Natural killer cell (primary cell): ENCODE data around the gene ABHD15. TPM values are rescaled to one million over a fixed set of nuclear protein-coding genes. Genes with fewer than 3 reads are reported as not detected.
A peak's percentile ranks its signal among the peaks of the same experiment; 100 is the strongest.

Experiments
- ATAC-seq, 3 donors: fragments of 150-1000 bp in 2 of 3; fragments of 200-7000 bp in 1 of 3; cut with Tn5 transposase; 1 replicate in 1 of 3; 2 replicates in 2 of 3; pipeline ENCODE4 v1.10.0; 2021; ENCODE audit warnings: mild to moderate bottlenecking in 2 of 3, moderate library complexity in 2 of 3
- DNase-seq, 2 donors: peaks; one replicate each; pipeline versions ENCODE4 v3.0.0 to v3.0.0-alpha.2; 2013 to 2021; ENCODE audit warnings: mixed read lengths in 1 of 2
- H3K27ac ChIP-seq: one replicate; pipeline ENCODE4 v1.5.1; 2013; ENCODE audit warnings: mild to moderate bottlenecking, low read length
- H3K27me3 ChIP-seq: one replicate; pipeline ENCODE4 v1.6.1; 2013; ENCODE audit warnings: low read length; ENCODE audit not compliant: control insufficient read depth, insufficient read depth
- H3K36me3 ChIP-seq: one replicate; pipeline ENCODE4 v1.6.1; 2013; ENCODE audit warnings: low read length; ENCODE audit not compliant: control insufficient read depth, insufficient read depth
- H3K4me1 ChIP-seq: one replicate; pipeline ENCODE4 v1.6.1; 2013; ENCODE audit warnings: low read length; ENCODE audit not compliant: control insufficient read depth, insufficient read depth
- H3K4me3 ChIP-seq: one replicate; pipeline ENCODE4 v1.5.1; 2013; ENCODE audit warnings: low read length
- H3K9me3 ChIP-seq: one replicate; pipeline ENCODE4 v1.6.1; 2013; ENCODE audit warnings: low read length; ENCODE audit not compliant: control insufficient read depth, insufficient read depth
- H3K27ac Mint-ChIP-seq, 2 donors: one replicate each; pipeline ENCODE4 v1.8.0; 2022; ENCODE audit warnings: mild to moderate bottlenecking in 2 of 2, mixed read lengths in 2 of 2, moderate library complexity in 1 of 2
- H3K27me3 Mint-ChIP-seq, 2 donors: one replicate each; pipeline ENCODE4 v1.8.0; 2022; ENCODE audit warnings: low read depth in 2 of 2, mixed read lengths in 2 of 2
- H3K36me3 Mint-ChIP-seq: one replicate; pipeline ENCODE4 v1.8.0; 2022; ENCODE audit warnings: mixed read lengths
- H3K4me1 Mint-ChIP-seq, 2 donors: one replicate each; pipeline ENCODE4 v1.8.0; 2022; ENCODE audit warnings: mixed read lengths in 2 of 2
- H3K4me3 Mint-ChIP-seq: one replicate; pipeline ENCODE4 v1.8.0; 2022; ENCODE audit warnings: mild to moderate bottlenecking, moderate library complexity, mixed read lengths
- H3K9me3 Mint-ChIP-seq, 2 donors: one replicate each; pipeline ENCODE4 v1.8.0; 2022; ENCODE audit warnings: mixed read lengths in 2 of 2
- CTCF ChIP-seq: fragments of 200-600 bp; IDR thresholded peaks from one replicate; pipeline ENCODE4 v1.8.0; 2022; ENCODE audit warnings: antibody characterized with exemption
- WGBS: methylation state at CpG from one replicate; pipeline ENCODE4 v1.1.7; 2013; ENCODE audit warnings: missing lambda C conversion rate; ENCODE audit not compliant: insufficient coverage; 5-methylcytosine and 5-hydroxymethylcytosine counted together
- intact Hi-C: fragments of 100-400 bp; cut with micrococcal nuclease; formaldehyde crosslinking; loops from one replicate; pipeline ENCODE4 v1.14.2; 2022
- total RNA-seq, 4 donors: library from RNA; stranded (reverse); fragments of 120-200 nt in 1 of 4; gene quantifications; one replicate each; pipeline versions ENCODE4 v1.2.3 to v1.2.4, GENCODE V29; 2013 to 2022

ABHD15 gene
- total RNA-seq, 3 donors from 2014 or later (not counting 1 experiment from before 2014, with no cell fraction given): 31.7 to 33.8 (median 33.1) TPM

DNA sequence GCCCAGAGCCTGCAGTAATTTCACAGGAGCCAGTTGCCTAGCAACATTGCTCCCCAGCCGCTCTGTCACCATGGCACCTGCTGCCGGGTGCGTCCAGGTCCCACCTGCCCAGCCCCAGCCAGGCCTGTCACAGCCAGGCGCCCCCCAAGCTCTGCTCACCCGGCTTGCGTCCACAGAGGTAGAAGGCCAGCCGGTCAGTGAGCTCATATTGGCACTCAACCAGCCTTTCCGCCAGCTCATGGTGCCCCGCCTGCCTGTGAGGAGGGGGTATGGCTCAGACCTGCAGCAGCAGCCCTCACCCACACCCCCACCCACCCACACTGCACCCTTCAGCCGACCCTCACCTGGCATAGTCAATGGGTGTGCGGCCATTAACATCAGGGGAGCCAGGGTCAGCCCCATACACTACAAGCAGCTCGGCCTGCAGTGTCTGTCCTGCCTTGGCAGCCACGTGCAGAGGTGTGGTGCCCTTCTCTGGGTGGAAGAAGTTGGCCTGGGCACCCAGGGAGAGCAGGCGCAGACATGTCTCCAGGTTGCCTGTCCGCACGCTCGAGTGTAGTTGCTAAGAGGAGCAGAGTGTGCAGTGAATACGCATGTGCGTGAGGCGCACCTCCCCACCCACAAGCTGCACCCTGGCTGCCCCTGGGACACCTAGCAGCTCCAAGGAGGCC, 14.9 kb upstream of the ABHD15 start:
- Mint-ChIP-seq H3K9me3 (no peaks in the 10 kb centered on the region), H3K4me1 (peaks cover 9 to 30% of the 10 kb centered on the region in 2 donors), H3K27ac (no peak overlapping the region), H3K27me3 (no peaks in the 10 kb centered on the region), H3K36me3 (no peaks in the 10 kb centered on the region), H3K4me3 (no peak overlapping the region)
- ATAC-seq (no peak), DNase-seq (no peak)
- Histone ChIP-seq H3K4me1 (peaks cover 30% of the 10 kb centered on the region), H3K36me3 (peaks cover 46% of the 10 kb centered on the region), H3K27me3 (no peaks in the 10 kb centered on the region), H3K4me3 (no peak overlapping the region), H3K27ac (no peak overlapping the region), H3K9me3 (no peaks in the 10 kb centered on the region)
- 95% methylated on average over 19 of the region's 20 CpGs for WGBS
- intact Hi-C loops: no loop called here
- no peak for TF ChIP-seq CTCF

GRCh38 chr17:29579866-29580771, 13.3 kb upstream of the ABHD15 start:
- TF ChIP-seq CTCF: peak; percentile 85
- Mint-ChIP-seq H3K36me3 (no peaks in the 10 kb centered on the region), H3K4me3 (no peak overlapping the region), H3K27me3 (no peaks in the 10 kb centered on the region), H3K4me1 (peaks cover 9 to 24% of the 10 kb centered on the region in 2 donors), H3K9me3 (no peaks in the 10 kb centered on the region), H3K27ac (peak overlapping the region; percentile 37 to 52)
- intact Hi-C loops: loop anchor here (1.0 kb wide), 5 partner anchors 9 to 441 kb away; partner anchors contain the start of gene GIT1
- peak; percentile 85 to 96 for DNase-seq
- Histone ChIP-seq H3K27ac (peak overlapping the region; percentile 21), H3K27me3 (no peaks in the 10 kb centered on the region), H3K9me3 (no peaks in the 10 kb centered on the region), H3K4me3 (no peak overlapping the region), H3K4me1 (peaks cover 17% of the 10 kb centered on the region), H3K36me3 (peaks cover 60% of the 10 kb centered on the region)
- 66% methylated on average over 15 of the region's 15 CpGs for WGBS
- peak; percentile 97 to 99 (median 99) for ATAC-seq

DNA sequence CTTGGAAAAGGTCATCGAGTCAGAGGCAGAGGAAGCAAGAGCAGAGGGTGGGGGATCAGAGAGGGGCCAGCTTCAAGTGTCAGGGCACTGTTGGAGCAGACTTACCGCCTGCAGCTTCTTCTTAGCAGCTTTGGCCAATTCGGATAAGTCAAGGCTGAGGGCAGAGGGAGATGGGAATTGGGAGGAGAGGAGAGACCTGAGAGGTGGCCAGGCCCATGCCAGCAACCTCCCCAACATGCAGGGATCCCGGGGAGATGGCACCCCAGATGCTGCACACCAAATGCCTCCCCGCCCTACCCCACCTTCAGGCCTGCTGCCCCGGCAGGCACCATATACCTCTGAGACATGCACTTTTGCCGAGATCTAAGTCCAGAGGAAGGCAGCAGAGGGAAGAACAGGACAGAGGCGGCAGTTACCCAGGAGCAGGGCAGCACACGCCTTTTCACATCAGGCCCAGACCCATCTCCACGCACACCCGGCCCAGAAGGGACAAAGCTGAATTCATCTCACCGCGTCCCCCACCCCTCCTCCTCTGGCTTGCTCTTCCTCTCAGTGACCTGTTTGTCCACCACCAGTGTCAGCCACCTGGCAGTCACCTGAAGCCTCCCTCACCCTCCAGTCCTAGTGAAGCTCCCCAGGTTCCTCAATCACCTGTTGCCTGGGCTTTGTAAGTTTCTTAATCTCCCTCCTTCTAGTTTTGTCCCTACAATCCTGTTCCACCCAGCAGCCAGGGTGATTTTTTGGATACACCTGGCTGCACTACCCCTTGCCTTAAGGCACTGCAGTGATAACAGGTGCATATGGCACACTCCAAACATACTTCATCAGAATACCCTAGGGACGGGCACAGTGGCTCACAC, 12.0 kb upstream of the ABHD15 start:
- no peak for DNase-seq
- Mint-ChIP-seq H3K4me3 (no peak overlapping the region), H3K27me3 (no peaks in the 10 kb centered on the region), H3K27ac (no peak overlapping the region), H3K4me1 (peaks cover 9 to 12% of the 10 kb centered on the region in 2 donors), H3K36me3 (no peaks in the 10 kb centered on the region), H3K9me3 (no peaks in the 10 kb centered on the region)
- Histone ChIP-seq H3K36me3 (peaks cover 67% of the 10 kb centered on the region), H3K4me3 (no peak overlapping the region), H3K27me3 (no peaks in the 10 kb centered on the region), H3K9me3 (no peaks in the 10 kb centered on the region), H3K4me1 (peaks cover 8% of the 10 kb centered on the region), H3K27ac (no peak overlapping the region)
- 96% methylated on average over 14 of the region's 14 CpGs for WGBS
- intact Hi-C loops: no loop called here
- TF ChIP-seq CTCF: no peak
- ATAC-seq: no peak
